Gastrocnemius medialis (tissue), 4 donors: ENCODE results near the gene BHMT2. TPM values are rescaled to one million over a fixed set of nuclear protein-coding genes. Genes with fewer than 3 reads are reported as not detected.

Experiments used
- ATAC-seq, 2 donors: fragments of 150-250 bp; one replicate each; pipeline ENCODE4 v1.9.1; 2016
- DNase-seq, 2 donors: peaks; one replicate each; pipeline ENCODE4 v3.0.0-alpha.2; 2019
- H3K27ac ChIP-seq, 4 donors: fragments of 200-600 bp; sonication (generic); 1 replicate in 1 of 4; 2 replicates in 3 of 4; pipeline ENCODE4 v1.5.1; 2016 to 2018; ENCODE audit warnings: mild to moderate bottlenecking in 2 of 4, moderate library complexity in 1 of 4
- H3K27me3 ChIP-seq, 3 donors: fragments of 200-600 bp; sonication (generic) in 2 of 3; 1 replicate in 1 of 3; 2 replicates in 2 of 3; pipeline versions ENCODE4 v1.5.1 to v1.6.0; 2016 to 2019; ENCODE audit warnings: mild to moderate bottlenecking in 1 of 3, moderate library complexity in 1 of 3
- H3K36me3 ChIP-seq, 2 donors: fragments of 200-600 bp; sonication (generic) in 1 of 2; one replicate each; pipeline ENCODE4 v1.5.1; 2017 to 2018
- H3K4me1 ChIP-seq, 2 donors: fragments of 200-600 bp; sonication (generic) in 1 of 2; one replicate each; pipeline ENCODE4 v1.5.1; 2016 to 2017; ENCODE audit warnings: mild to moderate bottlenecking in 2 of 2
- H3K4me3 ChIP-seq, 4 donors: fragments of 200-600 bp; sonication (generic) in 3 of 4; 1 replicate in 1 of 4; 2 replicates in 3 of 4; pipeline ENCODE4 v1.5.1; 2016 to 2019; ENCODE audit warnings: mild to moderate bottlenecking in 2 of 4
- H3K9me3 ChIP-seq, 3 donors: fragments of 200-600 bp; sonication (generic) in 2 of 3; 1 replicate in 1 of 3; 2 replicates in 2 of 3; pipeline ENCODE4 v1.5.1; 2016 to 2019
- CTCF ChIP-seq, 5 experiments: fragments of 450-650 bp in 3 of 5; fragments of 200-600 bp in 2 of 5; sonication (generic) in 2 of 5; IDR thresholded peaks in 4 of 5; conservative IDR thresholded peaks in 1 of 5; 1 replicate in 4 of 5; 2 replicates in 1 of 5; pipeline ENCODE4 v1.5.1; 2016 to 2019; ENCODE audit warnings: antibody characterized with exemption in 5 of 5, mild to moderate bottlenecking in 3 of 5, moderate library complexity in 3 of 5
- POLR2A ChIP-seq, 2 donors: fragments of 450-650 bp; IDR thresholded peaks; one replicate each; pipeline ENCODE4 v1.6.1; 2017; ENCODE audit warnings: antibody characterized with exemption in 2 of 2, mild to moderate bottlenecking in 2 of 2, moderate library complexity in 2 of 2
- in situ Hi-C, 4 donors: fragments of 200-750 bp; cut with MboI; loops; one replicate each; pipeline versions ENCODE4 v1.15.0 to v1.8.0; 2017; ENCODE audit warnings: low sequenced_read_pairs in 4 of 4
- intact Hi-C: fragments of 100-400 bp; cut with DNase I; formaldehyde crosslinking; loops from one replicate; pipeline ENCODE4 v1.15.1; 2023; ENCODE audit warnings: low total_unique reads
- total RNA-seq, 4 donors: library from RNA; depleted of rRNA; stranded (reverse); fragments of >200 nt; gene quantifications; one replicate each; pipeline versions ENCODE4 v1.1.0 to v1.2.3, GENCODE V29; 2016

The BHMT2 gene
- total RNA-seq, 4 donors from 2014 or later: 3.3 to 7.1 (median 5.0) TPM

DNA sequence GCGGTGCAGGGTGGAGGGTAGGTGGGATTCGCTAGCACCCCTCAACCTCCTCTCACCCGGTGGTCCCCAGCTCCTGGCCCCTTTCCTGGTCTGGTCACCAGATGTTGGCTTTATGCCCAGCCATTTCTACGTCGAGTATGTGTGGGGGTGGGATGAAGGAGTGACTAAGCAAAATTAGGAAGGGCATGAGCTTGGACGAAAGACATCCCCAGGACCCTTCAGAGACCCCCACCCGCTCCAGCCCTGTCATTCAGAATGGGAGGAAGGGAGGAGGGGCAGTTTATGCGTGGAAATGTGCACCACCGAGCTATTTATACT lies 742 bp downstream of the BHMT2 start:
- H3K4me1 ChIP-seq: no peaks in the 10 kb centered on the region
- H3K27me3 ChIP-seq: peaks cover 0 to 15% (median 0%) of the 10 kb centered on the region in 3 donors
- H3K36me3 ChIP-seq: no peaks in the 10 kb centered on the region
- intact Hi-C loops: no loop called here
- in situ Hi-C loops: no loop called here
- H3K27ac ChIP-seq: peak overlapping the region; percentile 24 to 62 (median 36)
- ATAC-seq (peak; percentile 24 to 41), DNase-seq (no peak)
- no peaks in the 10 kb centered on the region for H3K9me3 ChIP-seq
- H3K4me3 ChIP-seq: peak overlapping the region; percentile 31 to 54 (median 40)
- no peak for TF ChIP-seq POLR2A (IDR thresholded peaks at IDR 0.05)
- no peak for TF ChIP-seq CTCF (IDR thresholded peaks at IDR 0.05 in 4 of 5, conservative IDR thresholded peaks at IDR 0.05 in 1 of 5)

- no peak overlapping the region for H3K27ac ChIP-seq
- H3K4me1 ChIP-seq: no peaks in the 10 kb centered on the region
- TF ChIP-seq POLR2A (IDR thresholded peaks at IDR 0.05) (no peak), CTCF (IDR thresholded peaks at IDR 0.05 in 4 of 5, conservative IDR thresholded peaks at IDR 0.05 in 1 of 5) (no peak)
- peaks cover 0 to 7% (median 0%) of the 10 kb centered on the region in 3 donors for H3K27me3 ChIP-seq
- H3K4me3 ChIP-seq: no peak overlapping the region
- H3K9me3 ChIP-seq: no peaks in the 10 kb centered on the region
- intact Hi-C loops: loop anchor here (5.0 kb wide), 1 partner anchor 1193 kb away; no protein-coding TSS in a partner anchor
- H3K36me3 ChIP-seq: no peaks in the 10 kb centered on the region
- ATAC-seq: no peak
- no peak for DNase-seq
- in situ Hi-C loops: no loop called here
Measured at GRCh38 chr5:79074641-79075040, 5.1 kb downstream of the BHMT2 start.

DNA sequence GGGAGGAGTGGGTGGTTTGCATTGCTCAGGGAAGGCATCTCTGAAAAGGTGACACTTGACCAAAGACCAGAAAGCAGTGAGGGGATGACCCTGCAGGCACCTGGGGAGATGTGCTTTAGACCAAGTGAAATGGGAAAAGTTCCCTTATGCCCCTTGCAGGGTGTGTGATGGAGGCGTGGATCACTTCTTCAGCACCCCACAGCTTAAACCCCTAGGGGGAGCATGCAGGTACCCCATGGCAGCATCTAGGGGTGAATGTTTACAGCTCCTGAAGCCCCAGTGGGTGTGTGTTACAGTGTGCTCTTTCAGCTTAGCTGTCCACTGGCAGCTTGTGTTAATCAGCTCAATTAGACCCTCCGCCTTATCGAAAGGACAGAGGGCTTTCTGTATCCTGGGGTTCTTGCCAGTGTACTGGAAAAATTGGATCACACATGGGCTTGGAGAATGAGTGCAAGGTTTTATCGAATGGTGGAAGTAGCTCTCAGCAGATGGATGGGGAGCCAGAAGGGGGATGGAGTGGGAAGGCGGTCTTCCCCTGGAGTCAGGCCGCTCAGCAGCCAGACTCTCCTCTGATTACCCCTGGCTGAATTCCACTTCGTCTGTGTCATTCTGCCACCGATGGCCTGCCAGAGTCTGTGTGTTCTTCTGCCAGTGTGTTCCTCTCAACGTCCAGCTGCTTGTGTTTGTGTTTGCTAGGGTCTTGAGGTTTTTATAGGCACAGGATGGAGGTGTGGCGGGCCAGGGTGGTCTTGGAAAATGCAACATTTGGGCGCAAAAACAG lies 6.3 kb downstream of the BHMT2 start:
- Histone ChIP-seq H3K4me1 (no peaks in the 10 kb centered on the region), H3K27me3 (no peaks in the 10 kb centered on the region), H3K4me3 (no peak overlapping the region), H3K36me3 (no peaks in the 10 kb centered on the region), H3K27ac (no peak overlapping the region), H3K9me3 (no peaks in the 10 kb centered on the region)
- peak in 1 of 2 donors; percentile 72 for ATAC-seq
- DNase-seq: no peak
- in situ Hi-C loops: no loop called here
- intact Hi-C loops: loop anchor here (5.0 kb wide), 1 partner anchor 1191 kb away; no protein-coding TSS in a partner anchor
- TF ChIP-seq POLR2A (IDR thresholded peaks at IDR 0.05): no peak
- no peak for TF ChIP-seq CTCF (IDR thresholded peaks at IDR 0.05 in 4 of 5, conservative IDR thresholded peaks at IDR 0.05 in 1 of 5)

- no peaks in the 10 kb centered on the region for H3K27me3 ChIP-seq
- in situ Hi-C loops: no loop called here
- intact Hi-C loops: loop anchor here (5.0 kb wide), 1 partner anchor 1190 kb away; no protein-coding TSS in a partner anchor
- DNase-seq: no peak
- no peak for ATAC-seq
- no peak overlapping the region for H3K4me3 ChIP-seq
- H3K9me3 ChIP-seq: no peaks in the 10 kb centered on the region
- H3K27ac ChIP-seq: no peak overlapping the region
- no peaks in the 10 kb centered on the region for H3K4me1 ChIP-seq
- no peak for TF ChIP-seq POLR2A (IDR thresholded peaks at IDR 0.05)
- TF ChIP-seq CTCF (IDR thresholded peaks at IDR 0.05 in 4 of 5, conservative IDR thresholded peaks at IDR 0.05 in 1 of 5): no peak
- no peaks in the 10 kb centered on the region for H3K36me3 ChIP-seq
Measured at GRCh38 chr5:79076819-79077218, 7.3 kb downstream of the BHMT2 start.
